ENCODE results near the gene IGHMBP2. TPM values are rescaled to one million over a fixed set of nuclear protein-coding genes. Genes with fewer than 3 reads are reported as not detected.

The IGHMBP2 gene
- total RNA-seq, 1 donor from 2014 or later, result 10.3 TPM

GRCh38 chr11:68927280-68928135, 23.8 kb downstream of the IGHMBP2 start:
- TF ChIP-seq CTCF (conservative IDR thresholded peaks at IDR 0.05; ENCODE audit: low read depth, low read length), result no peak
- no peak overlapping the region for H3K4me3 ChIP-seq (ENCODE audit: low read depth, low read length)
- no peak for DNase-seq (ENCODE audit: low read depth)

GRCh38 chr11:68928136-68928880, 24.6 kb downstream of the IGHMBP2 start:
- TF ChIP-seq CTCF (conservative IDR thresholded peaks at IDR 0.05; ENCODE audit: low read depth, low read length), result no peak
- DNase-seq (ENCODE audit: low read depth), result no peak
- no peak overlapping the region for H3K4me3 ChIP-seq (ENCODE audit: low read depth, low read length)

- no peak for TF ChIP-seq CTCF (conservative IDR thresholded peaks at IDR 0.05; ENCODE audit: low read depth, low read length)
- DNase-seq (ENCODE audit: low read depth), result no peak
- no peak overlapping the region for H3K4me3 ChIP-seq (ENCODE audit: low read depth, low read length)
Observed at GRCh38 chr11:68929135-68929534, 25.4 kb downstream of the IGHMBP2 start.

GRCh38 chr11:68929706-68930570, 26.2 kb downstream of the IGHMBP2 start:
- no peak for DNase-seq (ENCODE audit: low read depth)
- TF ChIP-seq CTCF (conservative IDR thresholded peaks at IDR 0.05; ENCODE audit: low read depth, low read length), result no peak
- no peak overlapping the region for H3K4me3 ChIP-seq (ENCODE audit: low read depth, low read length)

GRCh38 chr11:68930991-68931855, 27.5 kb downstream of the IGHMBP2 start:
- no peak for TF ChIP-seq CTCF (conservative IDR thresholded peaks at IDR 0.05; ENCODE audit: low read depth, low read length)
- no peak overlapping the region for H3K4me3 ChIP-seq (ENCODE audit: low read depth, low read length)
- DNase-seq (ENCODE audit: low read depth), result no peak

- no peak overlapping the region for H3K4me3 ChIP-seq (ENCODE audit: low read depth, low read length)
- no peak for TF ChIP-seq CTCF (conservative IDR thresholded peaks at IDR 0.05; ENCODE audit: low read depth, low read length)
- DNase-seq (ENCODE audit: low read depth), result no peak
Observed at GRCh38 chr11:68931911-68932310, 28.2 kb downstream of the IGHMBP2 start.

All from epithelial cell of proximal tubule (primary cell).